MM.1S (cell line): ENCODE measurements around the gene CDC5L.

Experiments
- CTCF ChIP-seq: fragments of 300-600 bp; sonication (generic); IDR thresholded peaks from 2 replicates; pipeline ENCODE4 v1.5.1; 2016; ENCODE audit warnings: antibody characterized with exemption, low read length, mixed read lengths
- EZH2 ChIP-seq: fragments of 300-600 bp; sonication (generic); optimal IDR thresholded peaks from 2 replicates; pipeline ENCODE3; 2017; ENCODE audit warnings: low read depth, mild to moderate bottlenecking, antibody characterized with exemption, low read length, mixed read lengths

GRCh38 chr6:44464527-44465310 lies 77.2 kb downstream of the CDC5L start:
- no peak for TF ChIP-seq EZH2
- TF ChIP-seq CTCF: no peak
